Osteoblast (primary cell): ENCODE data around the gene DSCAML1. TPM values are rescaled to one million over a fixed set of nuclear protein-coding genes. Genes with fewer than 3 reads are reported as not detected.

ENCODE experiments used
- DNase-seq: peaks from one replicate; pipeline ENCODE4 v3.0.0; 2011; ENCODE audit warnings: low spot score, mixed read lengths; ENCODE audit not compliant: insufficient read length; ENCODE audit errors: missing footprints
- H2AFZ ChIP-seq: 2 replicates; pipeline ENCODE4 v1.6.0; 2011; ENCODE audit warnings: mild to moderate bottlenecking, low read length
- H3K27ac ChIP-seq: 2 replicates; pipeline ENCODE4 v1.5.1; 2011; ENCODE audit warnings: mild to moderate bottlenecking, low read depth, low read length, moderate library complexity
- H3K27me3 ChIP-seq: 2 replicates; pipeline ENCODE4 v1.6.0; 2012; ENCODE audit warnings: mild to moderate bottlenecking, control low read depth, inconsistent platforms, low read length, moderate library complexity; ENCODE audit not compliant: insufficient read depth
- H3K36me3 ChIP-seq: 2 replicates; pipeline ENCODE4 v1.5.1; 2011; ENCODE audit warnings: mild to moderate bottlenecking, low read length, control low read depth, moderate library complexity; ENCODE audit not compliant: insufficient read depth
- H3K4me1 ChIP-seq: 2 replicates; pipeline ENCODE4 v1.5.1; 2011; ENCODE audit warnings: mild to moderate bottlenecking, low read length, control low read depth, moderate library complexity; ENCODE audit not compliant: insufficient read depth
- H3K4me2 ChIP-seq: 2 replicates; pipeline ENCODE4 v1.6.0; 2011; ENCODE audit warnings: mild to moderate bottlenecking, low read length; ENCODE audit not compliant: insufficient read depth
- H3K4me3 ChIP-seq: fragments of 200-600 bp; sonication (generic); 3 replicates; pipeline ENCODE4 v1.5.1; 2012; ENCODE audit warnings: mild to moderate bottlenecking, low read length, inconsistent platforms; ENCODE audit not compliant: insufficient read depth
- H3K79me2 ChIP-seq: 2 replicates; pipeline ENCODE4 v1.6.0; 2012; ENCODE audit warnings: mild to moderate bottlenecking, low read length, control low read depth, inconsistent platforms; ENCODE audit not compliant: insufficient read depth
- H3K9me3 ChIP-seq: 2 replicates; pipeline ENCODE4 v1.5.1; 2011; ENCODE audit warnings: low read depth, low read length, control low read depth
- H4K20me1 ChIP-seq: 2 replicates; pipeline ENCODE4 v1.6.0; 2012; ENCODE audit warnings: mild to moderate bottlenecking, low read length, control low read depth; ENCODE audit not compliant: insufficient read depth
- total RNA-seq: library from RNA; depleted of rRNA; stranded (reverse); fragments of >200 nt; gene quantifications from 2 replicates; pipeline ENCODE4 v1.2.3, GENCODE V29; 2012
- TF ChIP-seq, protein P1 (sequence below): IDR thresholded peaks from 2 replicates; pipeline ENCODE4 v1.5.1; 2011; ENCODE audit warnings: mild to moderate bottlenecking, low read depth, low read length, moderate library complexity; ENCODE audit errors: extremely low read depth

The DSCAML1 gene
- total RNA-seq, 1 donor, result not detected

DNA sequence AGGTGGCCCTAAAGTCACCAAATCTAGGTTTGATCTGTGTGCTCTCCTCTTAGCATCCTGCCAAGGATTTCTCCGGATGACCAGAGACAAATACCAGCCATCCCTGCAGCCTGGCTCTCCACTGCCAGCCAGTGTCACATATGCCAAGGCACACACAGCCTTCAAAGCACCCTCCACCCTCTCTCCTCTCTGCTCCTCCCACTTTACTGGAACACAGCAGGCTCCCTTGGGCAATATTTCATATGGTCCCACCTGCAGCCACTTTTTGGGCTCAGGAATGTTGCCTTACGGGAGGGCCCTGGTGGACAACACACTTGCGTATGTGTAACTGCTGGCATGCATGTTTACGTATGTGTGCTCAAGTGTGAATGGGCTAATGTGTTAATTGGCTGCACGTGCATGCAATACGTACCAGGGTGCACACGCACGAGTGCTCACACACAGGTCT is 285.5 kb downstream of the DSCAML1 start:
- H3K4me3 ChIP-seq, result no peak overlapping the region
- no peak overlapping the region for H3K4me2 ChIP-seq
- no peak for DNase-seq
- no peak overlapping the region for H2AFZ ChIP-seq
- peaks cover 4% of the 10 kb centered on the region for H3K27me3 ChIP-seq
- no peaks in the 10 kb centered on the region for H3K36me3 ChIP-seq
- H3K79me2 ChIP-seq, result no peaks in the 10 kb centered on the region
- H3K4me1 ChIP-seq, result no peaks in the 10 kb centered on the region
- H3K9me3 ChIP-seq, result no peaks in the 10 kb centered on the region
- no peak overlapping the region for H3K27ac ChIP-seq
- H4K20me1 ChIP-seq, result no peaks in the 10 kb centered on the region
- TF ChIP-seq, protein P1, sequence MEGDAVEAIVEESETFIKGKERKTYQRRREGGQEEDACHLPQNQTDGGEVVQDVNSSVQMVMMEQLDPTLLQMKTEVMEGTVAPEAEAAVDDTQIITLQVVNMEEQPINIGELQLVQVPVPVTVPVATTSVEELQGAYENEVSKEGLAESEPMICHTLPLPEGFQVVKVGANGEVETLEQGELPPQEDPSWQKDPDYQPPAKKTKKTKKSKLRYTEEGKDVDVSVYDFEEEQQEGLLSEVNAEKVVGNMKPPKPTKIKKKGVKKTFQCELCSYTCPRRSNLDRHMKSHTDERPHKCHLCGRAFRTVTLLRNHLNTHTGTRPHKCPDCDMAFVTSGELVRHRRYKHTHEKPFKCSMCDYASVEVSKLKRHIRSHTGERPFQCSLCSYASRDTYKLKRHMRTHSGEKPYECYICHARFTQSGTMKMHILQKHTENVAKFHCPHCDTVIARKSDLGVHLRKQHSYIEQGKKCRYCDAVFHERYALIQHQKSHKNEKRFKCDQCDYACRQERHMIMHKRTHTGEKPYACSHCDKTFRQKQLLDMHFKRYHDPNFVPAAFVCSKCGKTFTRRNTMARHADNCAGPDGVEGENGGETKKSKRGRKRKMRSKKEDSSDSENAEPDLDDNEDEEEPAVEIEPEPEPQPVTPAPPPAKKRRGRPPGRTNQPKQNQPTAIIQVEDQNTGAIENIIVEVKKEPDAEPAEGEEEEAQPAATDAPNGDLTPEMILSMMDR, result no peak

DNA sequence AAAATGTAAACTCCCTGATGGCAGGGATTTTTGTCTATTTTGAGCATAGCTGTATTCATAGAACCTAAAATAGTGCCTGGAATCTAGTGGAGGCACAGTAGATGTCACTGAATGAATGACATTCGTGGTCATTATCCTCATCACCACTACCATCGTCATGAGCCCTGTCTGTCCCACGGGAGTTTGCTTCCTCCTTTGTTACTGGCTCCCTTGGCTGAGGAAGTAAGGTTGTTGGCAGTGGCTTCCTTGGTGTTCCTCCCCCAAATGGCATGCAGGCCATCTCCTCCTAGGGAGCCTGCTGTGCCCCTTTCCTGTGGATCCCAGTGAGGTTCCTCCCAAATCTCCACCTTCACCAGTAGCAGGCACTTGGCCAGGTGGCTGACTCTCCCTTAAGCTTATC is 286.4 kb downstream of the DSCAML1 start:
- no peak for DNase-seq
- Histone ChIP-seq H3K79me2 (no peaks in the 10 kb centered on the region), H2AFZ (no peak overlapping the region), H3K4me2 (no peak overlapping the region), H3K27ac (no peak overlapping the region), H3K4me1 (no peaks in the 10 kb centered on the region), H3K27me3 (peaks cover 4% of the 10 kb centered on the region), H3K9me3 (no peaks in the 10 kb centered on the region), H4K20me1 (no peaks in the 10 kb centered on the region), H3K36me3 (no peaks in the 10 kb centered on the region), H3K4me3 (no peak overlapping the region)
- TF ChIP-seq, protein P1, result no peak

GRCh38 chr11:117509543-117509942 is 287.5 kb downstream of the DSCAML1 start:
- Histone ChIP-seq H3K27ac (no peak overlapping the region), H3K4me3 (no peak overlapping the region), H3K27me3 (peaks cover 4% of the 10 kb centered on the region), H4K20me1 (no peaks in the 10 kb centered on the region), H3K9me3 (no peaks in the 10 kb centered on the region), H3K36me3 (no peaks in the 10 kb centered on the region), H2AFZ (no peak overlapping the region), H3K4me2 (no peak overlapping the region), H3K79me2 (no peaks in the 10 kb centered on the region), H3K4me1 (no peaks in the 10 kb centered on the region)
- DNase-seq, result no peak
- TF ChIP-seq, protein P1, result no peak

DNA sequence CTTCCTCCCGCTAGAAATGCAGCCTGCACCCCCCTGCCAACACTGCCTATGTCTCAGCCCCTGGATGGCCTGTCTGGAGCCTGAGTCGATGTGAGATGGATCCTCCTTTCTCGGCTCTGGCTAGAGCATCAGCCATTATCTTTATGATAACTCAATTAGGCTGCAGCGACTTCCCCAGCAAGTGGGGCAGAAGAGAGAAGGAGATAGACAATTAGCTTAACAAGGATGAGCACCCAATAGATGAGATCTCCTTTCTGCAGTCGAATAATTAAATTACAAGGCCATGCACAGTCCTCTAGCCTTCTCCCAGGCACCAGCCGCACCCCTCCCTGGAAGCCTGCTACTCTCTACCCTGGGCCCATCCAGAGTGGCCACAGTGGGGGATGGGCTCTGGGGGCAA is 290.0 kb downstream of the DSCAML1 start:
- no peak overlapping the region for H3K4me2 ChIP-seq
- no peak overlapping the region for H3K4me3 ChIP-seq
- no peaks in the 10 kb centered on the region for H4K20me1 ChIP-seq
- no peaks in the 10 kb centered on the region for H3K36me3 ChIP-seq
- no peaks in the 10 kb centered on the region for H3K4me1 ChIP-seq
- no peaks in the 10 kb centered on the region for H3K9me3 ChIP-seq
- TF ChIP-seq, protein P1, result no peak
- no peaks in the 10 kb centered on the region for H3K79me2 ChIP-seq
- H3K27me3 ChIP-seq, result no peaks in the 10 kb centered on the region
- no peak overlapping the region for H2AFZ ChIP-seq
- H3K27ac ChIP-seq, result no peak overlapping the region
- DNase-seq, result no peak
